Measurements from ENCODE around the gene NSUN7. TPM values are rescaled to one million over a fixed set of nuclear protein-coding genes. Genes with fewer than 3 reads are reported as not detected.

The NSUN7 gene
- total RNA-seq, 2 donors from 2014 or later, result 4.5 to 6.7 TPM

- Mint-ChIP-seq H3K27ac (no peak overlapping the region), H3K4me3 (no peak overlapping the region), H3K27me3 (ENCODE audit: low read depth) (peaks cover 4% of the 10 kb centered on the region), H3K9me3 (no peaks in the 10 kb centered on the region), H3K4me1 (ENCODE audit: low read depth) (peaks cover 16% of the 10 kb centered on the region), H3K36me3 (ENCODE audit: insufficient read depth in 2 of 2) (no peaks in the 10 kb centered on the region)
- DNase-seq (peak in 1 of 2 donors; percentile 28), ATAC-seq (replicated peaks in 1 of 2) (peak; percentile 73 to 77)
These were observed 28.0 kb upstream of the NSUN7 start for GRCh38 chr4:40721730-40722171.

GRCh38 chr4:40722576-40723161 is 27.1 kb upstream of the NSUN7 start:
- peaks cover 13% of the 10 kb centered on the region for H3K27me3 Mint-ChIP-seq (ENCODE audit: low read depth)
- ATAC-seq (replicated peaks in 1 of 2) (peak; percentile 44 to 59), DNase-seq (peak; percentile 23 to 35)
- peaks cover 15% of the 10 kb centered on the region for H3K4me1 Mint-ChIP-seq (ENCODE audit: low read depth)
- H3K27ac Mint-ChIP-seq, result no peak overlapping the region
- no peaks in the 10 kb centered on the region for H3K36me3 Mint-ChIP-seq (ENCODE audit: insufficient read depth in 2 of 2)
- H3K4me3 Mint-ChIP-seq, result no peak overlapping the region
- H3K9me3 Mint-ChIP-seq, result no peaks in the 10 kb centered on the region

GRCh38 chr4:40723728-40724127 is 26.0 kb upstream of the NSUN7 start:
- peaks cover 14% of the 10 kb centered on the region for H3K27me3 Mint-ChIP-seq (ENCODE audit: low read depth)
- no peaks in the 10 kb centered on the region for H3K36me3 Mint-ChIP-seq (ENCODE audit: insufficient read depth in 2 of 2)
- no peak overlapping the region for H3K4me3 Mint-ChIP-seq
- no peak for ATAC-seq (replicated peaks in 1 of 2)
- DNase-seq, result no peak
- peaks cover 7% of the 10 kb centered on the region for H3K4me1 Mint-ChIP-seq (ENCODE audit: low read depth)
- H3K9me3 Mint-ChIP-seq, result no peaks in the 10 kb centered on the region
- peak overlapping the region; percentile 23 for H3K27ac Mint-ChIP-seq

GRCh38 chr4:40728333-40728732 is 21.4 kb upstream of the NSUN7 start:
- H3K36me3 Mint-ChIP-seq (ENCODE audit: insufficient read depth in 2 of 2), result no peaks in the 10 kb centered on the region
- H3K27ac Mint-ChIP-seq, result no peak overlapping the region
- peaks cover 25% of the 10 kb centered on the region for H3K4me1 Mint-ChIP-seq (ENCODE audit: low read depth)
- no peak for DNase-seq
- no peak for ATAC-seq (replicated peaks in 1 of 2)
- peaks cover 14% of the 10 kb centered on the region for H3K27me3 Mint-ChIP-seq (ENCODE audit: low read depth)
- H3K4me3 Mint-ChIP-seq, result no peak overlapping the region
- no peaks in the 10 kb centered on the region for H3K9me3 Mint-ChIP-seq

- no peak for DNase-seq
- H3K36me3 Mint-ChIP-seq (ENCODE audit: insufficient read depth in 2 of 2), result no peaks in the 10 kb centered on the region
- ATAC-seq (replicated peaks in 1 of 2), result no peak
- H3K27ac Mint-ChIP-seq, result no peak overlapping the region
- H3K4me1 Mint-ChIP-seq (ENCODE audit: low read depth), result peaks cover 30% of the 10 kb centered on the region
- peaks cover 14% of the 10 kb centered on the region for H3K27me3 Mint-ChIP-seq (ENCODE audit: low read depth)
- H3K9me3 Mint-ChIP-seq, result no peaks in the 10 kb centered on the region
- H3K4me3 Mint-ChIP-seq, result no peak overlapping the region
These were observed 20.2 kb upstream of the NSUN7 start for GRCh38 chr4:40729555-40729954.

- ATAC-seq (replicated peaks in 1 of 2) (no peak), DNase-seq (no peak)
- H3K27ac Mint-ChIP-seq, result peak overlapping the region; percentile 52
- H3K4me1 Mint-ChIP-seq (ENCODE audit: low read depth), result peaks cover 30% of the 10 kb centered on the region
- H3K4me3 Mint-ChIP-seq, result no peak overlapping the region
- H3K36me3 Mint-ChIP-seq (ENCODE audit: insufficient read depth in 2 of 2), result no peaks in the 10 kb centered on the region
- no peaks in the 10 kb centered on the region for H3K9me3 Mint-ChIP-seq
- H3K27me3 Mint-ChIP-seq (ENCODE audit: low read depth), result peaks cover 14% of the 10 kb centered on the region
These were observed 19.6 kb upstream of the NSUN7 start for GRCh38 chr4:40730091-40730679.

- H3K4me3 Mint-ChIP-seq, result no peak overlapping the region
- H3K27ac Mint-ChIP-seq, result no peak overlapping the region
- no peaks in the 10 kb centered on the region for H3K36me3 Mint-ChIP-seq (ENCODE audit: insufficient read depth in 2 of 2)
- no peak for ATAC-seq (replicated peaks in 1 of 2)
- peaks cover 30% of the 10 kb centered on the region for H3K4me1 Mint-ChIP-seq (ENCODE audit: low read depth)
- H3K9me3 Mint-ChIP-seq, result no peaks in the 10 kb centered on the region
- no peak for DNase-seq
- H3K27me3 Mint-ChIP-seq (ENCODE audit: low read depth), result peaks cover 14% of the 10 kb centered on the region
These were observed 18.4 kb upstream of the NSUN7 start for GRCh38 chr4:40731361-40731760.

- peak; percentile 44 to 58 for ATAC-seq (replicated peaks in 1 of 2)
- Mint-ChIP-seq H3K27me3 (ENCODE audit: low read depth) (peaks cover 10% of the 10 kb centered on the region), H3K4me1 (ENCODE audit: low read depth) (peaks cover 30% of the 10 kb centered on the region), H3K36me3 (ENCODE audit: insufficient read depth in 2 of 2) (no peaks in the 10 kb centered on the region), H3K9me3 (no peaks in the 10 kb centered on the region), H3K4me3 (peak overlapping the region in 1 of 2 donors; percentile 0), H3K27ac (no peak overlapping the region)
- DNase-seq, result no peak
These were observed 17.9 kb upstream of the NSUN7 start for GRCh38 chr4:40731792-40732245.

- no peaks in the 10 kb centered on the region for H3K27me3 Mint-ChIP-seq (ENCODE audit: low read depth)
- ATAC-seq (replicated peaks in 1 of 2) (no peak), DNase-seq (no peak)
- H3K4me3 Mint-ChIP-seq, result no peak overlapping the region
- no peaks in the 10 kb centered on the region for H3K36me3 Mint-ChIP-seq (ENCODE audit: insufficient read depth in 2 of 2)
- H3K9me3 Mint-ChIP-seq, result no peaks in the 10 kb centered on the region
- H3K27ac Mint-ChIP-seq, result no peak overlapping the region
- peaks cover 30% of the 10 kb centered on the region for H3K4me1 Mint-ChIP-seq (ENCODE audit: low read depth)
These were observed 16.0 kb upstream of the NSUN7 start for GRCh38 chr4:40733752-40734151.

GRCh38 chr4:40734497-40734896 is 15.3 kb upstream of the NSUN7 start:
- H3K27ac Mint-ChIP-seq, result no peak overlapping the region
- H3K36me3 Mint-ChIP-seq (ENCODE audit: insufficient read depth in 2 of 2), result no peaks in the 10 kb centered on the region
- ATAC-seq (replicated peaks in 1 of 2) (no peak), DNase-seq (no peak)
- no peaks in the 10 kb centered on the region for H3K9me3 Mint-ChIP-seq
- H3K4me1 Mint-ChIP-seq (ENCODE audit: low read depth), result peaks cover 30% of the 10 kb centered on the region
- no peak overlapping the region for H3K4me3 Mint-ChIP-seq
- no peaks in the 10 kb centered on the region for H3K27me3 Mint-ChIP-seq (ENCODE audit: low read depth)

- H3K36me3 Mint-ChIP-seq (ENCODE audit: insufficient read depth in 2 of 2), result no peaks in the 10 kb centered on the region
- no peak overlapping the region for H3K27ac Mint-ChIP-seq
- no peak for DNase-seq
- H3K4me3 Mint-ChIP-seq, result no peak overlapping the region
- peak; percentile 29 to 42 for ATAC-seq (replicated peaks in 1 of 2)
- H3K27me3 Mint-ChIP-seq (ENCODE audit: low read depth), result no peaks in the 10 kb centered on the region
- no peaks in the 10 kb centered on the region for H3K9me3 Mint-ChIP-seq
- peaks cover 20% of the 10 kb centered on the region for H3K4me1 Mint-ChIP-seq (ENCODE audit: low read depth)
These were observed 12.8 kb upstream of the NSUN7 start for GRCh38 chr4:40736910-40737309.

- Mint-ChIP-seq H3K4me3 (no peak overlapping the region), H3K36me3 (ENCODE audit: insufficient read depth in 2 of 2) (no peaks in the 10 kb centered on the region), H3K27ac (no peak overlapping the region), H3K9me3 (no peaks in the 10 kb centered on the region), H3K27me3 (ENCODE audit: low read depth) (no peaks in the 10 kb centered on the region), H3K4me1 (ENCODE audit: low read depth) (peaks cover 10% of the 10 kb centered on the region)
- DNase-seq, result no peak
- ATAC-seq (replicated peaks in 1 of 2), result no peak
These were observed 11.9 kb upstream of the NSUN7 start for GRCh38 chr4:40737879-40738278.

- Mint-ChIP-seq H3K9me3 (no peaks in the 10 kb centered on the region), H3K27me3 (ENCODE audit: low read depth) (no peaks in the 10 kb centered on the region), H3K4me3 (no peak overlapping the region), H3K36me3 (ENCODE audit: insufficient read depth in 2 of 2) (no peaks in the 10 kb centered on the region), H3K4me1 (ENCODE audit: low read depth) (no peaks in the 10 kb centered on the region), H3K27ac (no peak overlapping the region)
- ATAC-seq (replicated peaks in 1 of 2) (no peak), DNase-seq (no peak)
These were observed 10.4 kb upstream of the NSUN7 start for GRCh38 chr4:40739347-40739746.

GRCh38 chr4:40744218-40744617 is 5.5 kb upstream of the NSUN7 start:
- Mint-ChIP-seq H3K27ac (no peak overlapping the region), H3K4me1 (ENCODE audit: low read depth) (no peaks in the 10 kb centered on the region)
- ATAC-seq (replicated peaks in 1 of 2), result no peak

More at GRCh38 chr4:40744218-40744617, 5.5 kb upstream of the NSUN7 start:
- H3K9me3 Mint-ChIP-seq, result no peaks in the 10 kb centered on the region
- no peak for DNase-seq
- peaks cover 0 to 2% of the 10 kb centered on the region in 2 donors for H3K36me3 Mint-ChIP-seq (ENCODE audit: insufficient read depth in 2 of 2)
- peaks cover 11% of the 10 kb centered on the region for H3K27me3 Mint-ChIP-seq (ENCODE audit: low read depth)
- no peak overlapping the region for H3K4me3 Mint-ChIP-seq

All from activated T-cell treated with anti-CD3 and anti-CD28 coated beads, Interleukin-2, amount 50 U/mL, for 72 hours (primary cell).